Right renal cortex interstitium (tissue), 3 donors: Measurements from ENCODE around the gene PPP1R3E. TPM values are rescaled to one million over a fixed set of nuclear protein-coding genes. Genes with fewer than 3 reads are reported as not detected.
"Not testable (repeated sequence)": the region's sequence is repeated elsewhere in the genome, so short reads cannot be mapped to it uniquely, and the experiment has no call there.

ENCODE experiments used
- DNase-seq, 3 donors: peaks; one replicate each; pipeline ENCODE4 v3.0.0-alpha.2; 2013; ENCODE audit warnings: low read depth in 3 of 3, low spot score in 2 of 3
- polyA plus RNA-seq, 3 donors: library from polyadenylated mRNA; unstranded; fragments of 120-200 nt; gene quantifications; one replicate each; pipeline ENCODE4 v1.2.1, GENCODE V29; 2013; ENCODE audit not compliant: insufficient read length in 3 of 3

Gene PPP1R3E
- polyA plus RNA-seq, 3 donors = 19.1 to 23.4 (median 19.3) TPM

GRCh38 chr14:23299211-23299957 lies 3.3 kb downstream of the PPP1R3E start:
- DNase-seq = no peak

GRCh38 chr14:23297611-23298277 lies 4.9 kb downstream of the PPP1R3E start:
- no peak for DNase-seq

GRCh38 chr14:23297096-23297495 lies 5.6 kb downstream of the PPP1R3E start:
- no peak for DNase-seq

DNA sequence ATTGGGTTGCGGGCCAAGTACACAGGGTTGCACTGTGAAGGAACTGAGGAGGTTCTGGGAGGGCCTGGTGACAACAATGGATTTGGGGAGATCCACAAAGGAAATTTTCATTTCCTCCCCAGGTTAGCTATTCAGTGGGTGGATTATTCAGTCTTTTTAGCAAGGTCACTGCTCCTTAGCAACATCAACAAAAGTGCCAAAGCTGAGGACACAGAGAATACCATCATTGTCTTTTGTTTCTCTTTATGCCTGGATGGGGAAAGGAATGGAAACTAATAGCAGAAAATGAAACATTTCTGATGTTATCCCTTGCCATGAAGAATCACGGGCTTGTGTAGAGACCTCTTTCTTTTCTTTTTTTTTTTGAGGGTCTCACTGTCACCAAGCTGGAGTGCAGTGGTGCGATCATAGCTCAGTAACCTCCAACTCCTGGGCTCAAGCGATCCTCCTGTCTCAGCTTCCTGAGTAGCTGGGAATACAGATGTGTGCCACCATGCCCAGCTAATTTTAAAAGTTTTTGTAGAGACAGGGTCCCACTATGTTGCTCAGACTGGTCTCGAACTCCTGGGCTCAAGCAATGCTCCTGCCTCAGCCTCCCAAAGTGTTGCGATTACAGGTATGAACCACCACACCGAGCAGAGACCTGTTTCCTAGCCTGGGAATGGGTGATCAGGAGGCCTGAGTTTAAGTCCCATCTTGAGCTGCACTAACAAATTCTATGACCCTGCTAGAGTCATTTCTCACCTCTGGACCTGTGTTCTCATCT lies 6.5 kb downstream of the PPP1R3E start:
- DNase-seq = no peak

GRCh38 chr14:23294734-23295561 lies 7.7 kb downstream of the PPP1R3E start:
- DNase-seq = no peak

DNA sequence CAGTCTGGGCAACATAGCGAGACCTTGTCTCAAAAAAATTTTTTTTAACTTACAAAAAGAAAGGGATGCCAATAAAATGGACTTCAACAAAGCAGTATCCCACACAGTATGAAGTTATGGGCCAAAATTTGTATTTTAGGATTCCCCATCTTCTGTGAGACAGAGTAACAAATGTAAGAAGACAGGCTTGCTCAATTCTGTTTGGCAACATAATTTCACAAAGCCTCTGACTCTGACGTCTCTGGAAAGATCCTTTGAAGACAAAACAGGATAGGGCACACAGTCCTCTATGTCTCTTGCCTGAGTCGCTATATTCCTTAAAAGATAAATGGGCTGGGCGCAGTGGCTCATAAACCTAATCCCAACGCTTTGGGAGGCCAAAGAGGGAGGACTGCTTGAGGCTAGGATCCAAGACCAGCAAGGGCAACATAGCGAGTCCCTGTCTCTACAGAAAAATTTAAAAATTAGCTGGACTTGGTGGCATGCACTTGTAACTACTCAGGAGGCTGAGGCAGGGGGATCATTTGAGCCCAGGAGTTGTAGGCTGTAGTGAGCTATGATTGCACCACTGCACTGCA lies 15.7 kb downstream of the PPP1R3E start:
- no peak for DNase-seq

- peak; percentile 91 to 92 (median 92) for DNase-seq
Measured at GRCh38 chr14:23286020-23286901, 16.4 kb downstream of the PPP1R3E start, which contains the start of gene HOMEZ. HOMEZ (minus strand) TSS chr14:23286132; CDS start chr14:23285952, 180 bp downstream.

GRCh38 chr14:23285530-23286019 lies 17.1 kb downstream of the PPP1R3E start:
- no peak for DNase-seq

DNA sequence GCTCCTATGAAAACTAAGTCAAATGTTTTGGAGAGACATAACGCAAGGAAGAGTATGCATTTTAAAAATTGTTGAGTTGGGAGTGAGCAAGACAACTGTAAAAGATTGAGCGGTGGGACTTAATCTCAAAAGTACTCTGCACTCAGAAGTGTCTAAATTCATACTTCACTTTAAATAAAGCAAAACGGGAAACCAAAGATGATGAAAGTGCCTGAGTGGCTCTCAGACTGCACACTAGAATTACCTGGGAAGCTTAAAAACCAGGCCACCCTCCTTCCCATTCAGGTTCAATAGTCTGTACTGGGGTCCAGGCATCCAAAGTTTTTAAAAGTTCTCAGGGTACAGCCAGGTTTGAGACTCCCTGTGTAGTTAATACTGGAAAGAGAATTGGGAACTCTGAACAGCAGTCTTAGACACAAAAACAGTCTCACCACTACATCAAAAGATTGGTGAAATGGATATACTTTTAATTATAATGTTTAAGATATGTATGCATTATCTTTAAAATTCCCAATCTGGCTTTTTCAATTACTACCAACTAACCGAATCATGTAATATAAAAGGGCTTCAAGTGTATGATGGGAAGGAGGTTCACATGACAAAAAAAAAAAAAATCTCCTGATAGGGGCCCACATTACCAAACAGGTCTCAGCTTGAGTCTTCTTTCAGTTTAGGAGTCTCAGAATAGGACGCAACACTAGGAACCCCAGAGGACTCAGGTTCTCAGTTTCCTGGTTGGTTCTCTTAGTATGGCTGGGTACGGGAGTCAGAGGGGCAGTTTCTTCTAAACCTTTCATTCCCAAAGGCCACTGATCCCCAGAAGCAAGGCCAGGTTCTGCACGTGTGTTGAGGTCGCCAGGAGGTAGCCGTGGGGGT lies 17.8 kb downstream of the PPP1R3E start:
- DNase-seq = no peak

DNA sequence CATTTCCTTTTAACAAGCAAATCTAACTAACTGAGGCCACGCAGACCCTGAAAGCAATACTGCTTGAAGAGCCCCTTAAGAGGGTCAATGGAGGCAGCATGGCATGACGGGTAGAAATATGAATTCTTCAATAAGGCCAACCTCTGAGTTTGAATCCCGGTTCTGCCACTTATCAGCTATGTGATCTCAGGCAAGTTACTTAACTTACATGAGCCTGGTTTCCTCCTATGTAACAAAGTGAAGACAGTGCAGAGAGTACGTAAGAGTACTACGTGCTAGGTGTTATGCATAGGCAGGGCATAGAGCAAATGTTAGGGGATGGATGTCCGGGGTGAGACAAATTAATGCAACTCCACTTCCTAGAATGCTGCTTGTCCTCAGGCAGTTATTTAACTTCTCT lies 21.4 kb downstream of the PPP1R3E start:
- no peak for DNase-seq

GRCh38 chr14:23277928-23278327 lies 24.7 kb downstream of the PPP1R3E start:
- DNase-seq = not testable (repeated sequence)

- DNase-seq = no peak
Measured at GRCh38 chr14:23277189-23277588, 25.5 kb downstream of the PPP1R3E start.

- no peak for DNase-seq
Measured at GRCh38 chr14:23275412-23275811, 27.2 kb downstream of the PPP1R3E start.

DNA sequence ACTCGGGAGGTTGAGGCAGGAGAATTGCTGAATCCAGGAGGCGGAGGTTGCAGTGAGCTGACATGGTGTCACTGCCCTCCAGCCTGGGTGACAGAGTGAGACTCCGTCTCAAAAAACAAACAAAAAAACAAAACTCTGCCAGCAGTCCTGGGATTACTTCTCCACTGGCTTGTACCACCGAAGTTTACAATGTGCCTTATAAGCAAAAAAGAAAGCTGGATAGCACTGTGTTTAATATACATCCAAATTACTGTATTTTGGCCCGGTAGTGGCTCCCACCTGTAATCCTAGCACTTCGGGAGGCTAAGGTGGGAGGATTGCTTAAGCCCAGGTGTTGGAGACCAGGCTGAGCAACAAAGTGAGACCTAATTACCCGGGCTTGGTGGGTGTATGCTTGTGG lies 33.5 kb downstream of the PPP1R3E start:
- no peak for DNase-seq

DNA sequence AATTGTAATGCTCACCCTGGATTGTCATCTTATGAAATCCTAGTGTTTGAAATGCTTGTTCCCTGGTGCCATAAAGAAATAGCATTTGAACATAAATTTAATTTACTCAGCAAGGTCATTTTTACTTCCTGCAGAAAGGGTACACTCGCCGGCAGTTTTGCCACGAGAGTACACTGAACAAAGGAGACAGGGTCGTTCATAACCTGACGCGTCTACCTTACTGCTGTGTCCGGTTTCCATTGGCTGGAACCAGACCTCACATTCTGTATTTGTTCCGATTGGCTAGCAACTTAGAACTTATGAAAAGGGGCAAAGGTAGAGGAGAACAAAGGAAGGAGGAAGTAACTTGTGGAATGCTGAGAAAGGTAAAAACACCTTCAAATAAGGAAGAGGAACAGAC lies 41.8 kb downstream of the PPP1R3E start:
- DNase-seq = not testable (repeated sequence)

- no peak for DNase-seq
Measured at GRCh38 chr14:23259426-23259825, 43.2 kb downstream of the PPP1R3E start.

DNA sequence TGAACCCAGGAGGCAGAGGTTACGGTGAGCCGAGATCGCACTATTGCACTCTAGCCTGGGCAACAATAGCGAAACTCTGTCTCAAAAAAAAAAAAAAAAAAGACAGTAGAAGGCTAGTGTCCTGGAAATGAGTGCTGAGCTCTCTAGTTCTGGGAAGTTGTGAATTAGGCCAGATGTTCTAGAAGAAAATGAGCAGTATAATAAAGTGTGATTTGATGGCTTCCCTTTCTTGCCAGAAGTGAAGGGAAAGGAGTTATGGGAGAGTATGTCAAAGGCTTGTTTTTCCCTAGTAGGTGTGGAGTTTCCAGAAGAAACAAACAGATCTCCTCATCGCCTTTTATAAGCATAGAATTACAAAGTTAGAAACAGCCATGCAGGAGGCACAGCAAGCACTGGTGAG lies 44.4 kb downstream of the PPP1R3E start:
- DNase-seq = no peak
